ENCODE results near the gene NDUFB5. TPM values are rescaled to one million over a fixed set of nuclear protein-coding genes. Genes with fewer than 3 reads are reported as not detected.

Gene NDUFB5
- total RNA-seq (ENCODE audit: low replicate concordance) = 135 and 148 TPM in 2 replicates

- DNase-seq (ENCODE audit: low read depth) = peak; percentile 98
- H3K4me3 ChIP-seq (ENCODE audit: low read depth, low read length) = peak within 1 kb of the TSS; percentile 99
- no peak for TF ChIP-seq CTCF (IDR thresholded peaks at IDR 0.05; ENCODE audit: insufficient read depth, low read length)
Observed at GRCh38 chr3:179604321-179605078, at the start of gene NDUFB5, which contains the start of gene MRPL47. Gene NDUFB5 (plus strand): TSS chr3:179604794. CDS start chr3:179604816, 22 bp downstream. Gene MRPL47 (minus strand): TSS chr3:179604638. CDS start chr3:179604624, 14 bp downstream.

GRCh38 chr3:179558742-179559364 is 45.7 kb upstream of the NDUFB5 start:
- peak; percentile 85 for DNase-seq (ENCODE audit: low read depth)
- peak; percentile 90 for TF ChIP-seq CTCF (IDR thresholded peaks at IDR 0.05; ENCODE audit: insufficient read depth, low read length)
- no peak overlapping the region for H3K4me3 ChIP-seq (ENCODE audit: low read depth, low read length)

GRCh38 chr3:179560791-179561190 is 43.8 kb upstream of the NDUFB5 start:
- no peak for DNase-seq (ENCODE audit: low read depth)

GRCh38 chr3:179562591-179563270 is 41.9 kb upstream of the NDUFB5 start, which contains the start of gene ACTL6A:
Gene ACTL6A (plus strand): TSS chr3:179562926. CDS start chr3:179563093, 167 bp downstream.
- TF ChIP-seq CTCF (IDR thresholded peaks at IDR 0.05; ENCODE audit: insufficient read depth, low read length) = no peak
- H3K4me3 ChIP-seq (ENCODE audit: low read depth, low read length) = peak within 1 kb of the TSS; percentile 88
- DNase-seq (ENCODE audit: low read depth) = peak; percentile 99

More at GRCh38 chr3:179560791-179561190, 43.8 kb upstream of the NDUFB5 start:
- TF ChIP-seq CTCF (IDR thresholded peaks at IDR 0.05; ENCODE audit: insufficient read depth, low read length) = no peak
- no peak overlapping the region for H3K4me3 ChIP-seq (ENCODE audit: low read depth, low read length)

GRCh38 chr3:179563271-179563783 is 41.3 kb upstream of the NDUFB5 start:
- TF ChIP-seq CTCF (IDR thresholded peaks at IDR 0.05; ENCODE audit: insufficient read depth, low read length) = peak; percentile 73

GRCh38 chr3:179565496-179565895 is 39.1 kb upstream of the NDUFB5 start:
- H3K4me3 ChIP-seq (ENCODE audit: low read depth, low read length) = no peak overlapping the region
- DNase-seq (ENCODE audit: low read depth) = no peak
- no peak for TF ChIP-seq CTCF (IDR thresholded peaks at IDR 0.05; ENCODE audit: insufficient read depth, low read length)

More at GRCh38 chr3:179563271-179563783, 41.3 kb upstream of the NDUFB5 start:
- peak; percentile 66 for DNase-seq (ENCODE audit: low read depth)
- H3K4me3 ChIP-seq (ENCODE audit: low read depth, low read length) = peak overlapping the region; percentile 88
